Central memory CD8-positive, alpha-beta T cell (primary cell): ENCODE data around the gene EIF1.

Source experiments
- ATAC-seq: fragments of 150-1000 bp; cut with Tn5 transposase; replicated peaks from 2 replicates; pipeline ENCODE4 v1.10.0; 2022; ENCODE audit warnings: mild to moderate bottlenecking, moderate FRiP score, moderate number of reproducible peaks; ENCODE audit not compliant: poor library complexity, severe bottlenecking; ENCODE audit errors: extremely low read depth
- DNase-seq, 2 donors: peaks; one replicate each; pipeline ENCODE4 v3.0.0; 2021; ENCODE audit warnings: low spot score in 2 of 2
- H3K27ac Mint-ChIP-seq: one replicate; pipeline ENCODE4 v1.8.0; 2022; ENCODE audit warnings: low read depth, mild to moderate bottlenecking, moderate library complexity, mixed read lengths
- H3K27me3 Mint-ChIP-seq: one replicate; pipeline ENCODE4 v1.8.0; 2022; ENCODE audit warnings: mixed read lengths
- H3K36me3 Mint-ChIP-seq: one replicate; pipeline ENCODE4 v1.8.0; 2022; ENCODE audit warnings: mild to moderate bottlenecking, moderate library complexity, mixed read lengths; ENCODE audit not compliant: insufficient read depth
- H3K4me1 Mint-ChIP-seq: one replicate; pipeline ENCODE4 v1.8.0; 2022; ENCODE audit warnings: mixed read lengths
- H3K4me3 Mint-ChIP-seq: one replicate; pipeline ENCODE4 v1.8.0; 2022; ENCODE audit warnings: mild to moderate bottlenecking, moderate library complexity, mixed read lengths
- H3K9me3 Mint-ChIP-seq: one replicate; pipeline ENCODE4 v1.8.0; 2022; ENCODE audit warnings: mixed read lengths

EIF1 gene

GRCh38 chr17:41731836-41732235 lies 43.2 kb downstream of the EIF1 start:
- Mint-ChIP-seq H3K4me3 (no peak overlapping the region), H3K9me3 (no peaks in the 10 kb centered on the region), H3K4me1 (no peaks in the 10 kb centered on the region), H3K36me3 (no peaks in the 10 kb centered on the region), H3K27me3 (peaks cover 51% of the 10 kb centered on the region), H3K27ac (no peak overlapping the region)
- ATAC-seq (no peak), DNase-seq (no peak)

GRCh38 chr17:41733348-41734138 lies 44.9 kb downstream of the EIF1 start:
- DNase-seq (no peak), ATAC-seq (no peak)
- H3K4me3 Mint-ChIP-seq, result no peak overlapping the region
- H3K36me3 Mint-ChIP-seq, result peaks cover 2% of the 10 kb centered on the region
- no peaks in the 10 kb centered on the region for H3K9me3 Mint-ChIP-seq
- H3K27me3 Mint-ChIP-seq, result peaks cover 63% of the 10 kb centered on the region
- no peaks in the 10 kb centered on the region for H3K4me1 Mint-ChIP-seq
- no peak overlapping the region for H3K27ac Mint-ChIP-seq

GRCh38 chr17:41734139-41734948 lies 45.7 kb downstream of the EIF1 start, which contains the start of gene HAP1:
Gene HAP1 (minus strand): TSS chr17:41734643. CDS start chr17:41734634, 9 bp downstream.
- Mint-ChIP-seq H3K9me3 (no peaks in the 10 kb centered on the region), H3K36me3 (peaks cover 2% of the 10 kb centered on the region), H3K27ac (no peak within 1 kb of the TSS), H3K4me3 (no peak within 1 kb of the TSS), H3K27me3 (peaks cover 63% of the 10 kb centered on the region), H3K4me1 (no peaks in the 10 kb centered on the region)
- ATAC-seq (no peak), DNase-seq (no peak)

GRCh38 chr17:41734949-41735313 lies 46.2 kb downstream of the EIF1 start:
- H3K4me3 Mint-ChIP-seq, result no peak overlapping the region
- H3K27ac Mint-ChIP-seq, result no peak overlapping the region
- H3K36me3 Mint-ChIP-seq, result peaks cover 2% of the 10 kb centered on the region
- H3K4me1 Mint-ChIP-seq, result no peaks in the 10 kb centered on the region
- ATAC-seq (no peak), DNase-seq (no peak)
- peaks cover 63% of the 10 kb centered on the region for H3K27me3 Mint-ChIP-seq
- no peaks in the 10 kb centered on the region for H3K9me3 Mint-ChIP-seq

- no peak overlapping the region for H3K27ac Mint-ChIP-seq
- no peak overlapping the region for H3K4me3 Mint-ChIP-seq
- no peaks in the 10 kb centered on the region for H3K9me3 Mint-ChIP-seq
- no peaks in the 10 kb centered on the region for H3K4me1 Mint-ChIP-seq
- ATAC-seq (no peak), DNase-seq (no peak)
- peaks cover 63% of the 10 kb centered on the region for H3K27me3 Mint-ChIP-seq
- peaks cover 2% of the 10 kb centered on the region for H3K36me3 Mint-ChIP-seq
These were observed 47.1 kb downstream of the EIF1 start for GRCh38 chr17:41735744-41736143.

GRCh38 chr17:41736983-41737679 lies 48.4 kb downstream of the EIF1 start:
- Mint-ChIP-seq H3K27me3 (peaks cover 54% of the 10 kb centered on the region), H3K9me3 (no peaks in the 10 kb centered on the region), H3K4me3 (no peak overlapping the region), H3K4me1 (no peaks in the 10 kb centered on the region), H3K27ac (no peak overlapping the region), H3K36me3 (peaks cover 2% of the 10 kb centered on the region)
- no peak for DNase-seq
- ATAC-seq, result no peak

GRCh38 chr17:41737680-41738023 lies 49.0 kb downstream of the EIF1 start:
- H3K4me1 Mint-ChIP-seq, result no peaks in the 10 kb centered on the region
- DNase-seq, result no peak
- H3K9me3 Mint-ChIP-seq, result no peaks in the 10 kb centered on the region
- no peak overlapping the region for H3K27ac Mint-ChIP-seq
- H3K36me3 Mint-ChIP-seq, result peaks cover 2% of the 10 kb centered on the region
- H3K4me3 Mint-ChIP-seq, result no peak overlapping the region
- ATAC-seq, result no peak
- H3K27me3 Mint-ChIP-seq, result peaks cover 49% of the 10 kb centered on the region

- H3K4me1 Mint-ChIP-seq, result no peaks in the 10 kb centered on the region
- H3K36me3 Mint-ChIP-seq, result peaks cover 2% of the 10 kb centered on the region
- DNase-seq (peak; percentile 63 to 68), ATAC-seq (peak; percentile 81)
- no peaks in the 10 kb centered on the region for H3K9me3 Mint-ChIP-seq
- H3K27me3 Mint-ChIP-seq, result peaks cover 44% of the 10 kb centered on the region
- no peak overlapping the region for H3K4me3 Mint-ChIP-seq
- H3K27ac Mint-ChIP-seq, result no peak overlapping the region
These were observed 49.6 kb downstream of the EIF1 start for GRCh38 chr17:41738077-41738800.

GRCh38 chr17:41738801-41739112 lies 50.1 kb downstream of the EIF1 start:
- peaks cover 39% of the 10 kb centered on the region for H3K27me3 Mint-ChIP-seq
- DNase-seq, result no peak
- ATAC-seq, result no peak
- H3K4me3 Mint-ChIP-seq, result no peak overlapping the region
- no peaks in the 10 kb centered on the region for H3K4me1 Mint-ChIP-seq
- H3K27ac Mint-ChIP-seq, result no peak overlapping the region
- H3K9me3 Mint-ChIP-seq, result no peaks in the 10 kb centered on the region
- peaks cover 2% of the 10 kb centered on the region for H3K36me3 Mint-ChIP-seq

GRCh38 chr17:41739661-41740352 lies 51.1 kb downstream of the EIF1 start:
- H3K27me3 Mint-ChIP-seq, result peaks cover 32% of the 10 kb centered on the region
- DNase-seq (no peak), ATAC-seq (no peak)
- H3K36me3 Mint-ChIP-seq, result peaks cover 2% of the 10 kb centered on the region
- H3K4me1 Mint-ChIP-seq, result no peaks in the 10 kb centered on the region
- no peaks in the 10 kb centered on the region for H3K9me3 Mint-ChIP-seq
- no peak overlapping the region for H3K27ac Mint-ChIP-seq
- H3K4me3 Mint-ChIP-seq, result no peak overlapping the region

GRCh38 chr17:41740506-41740905 lies 51.8 kb downstream of the EIF1 start:
- DNase-seq (no peak), ATAC-seq (no peak)
- H3K27me3 Mint-ChIP-seq, result peaks cover 25% of the 10 kb centered on the region
- peaks cover 2% of the 10 kb centered on the region for H3K36me3 Mint-ChIP-seq
- no peaks in the 10 kb centered on the region for H3K9me3 Mint-ChIP-seq
- no peak overlapping the region for H3K27ac Mint-ChIP-seq
- no peaks in the 10 kb centered on the region for H3K4me1 Mint-ChIP-seq
- H3K4me3 Mint-ChIP-seq, result no peak overlapping the region

- Mint-ChIP-seq H3K4me1 (no peaks in the 10 kb centered on the region), H3K4me3 (no peak overlapping the region), H3K36me3 (peaks cover 2% of the 10 kb centered on the region), H3K9me3 (no peaks in the 10 kb centered on the region), H3K27ac (no peak overlapping the region), H3K27me3 (peaks cover 20% of the 10 kb centered on the region)
- DNase-seq, result no peak
- no peak for ATAC-seq
These were observed 53.0 kb downstream of the EIF1 start for GRCh38 chr17:41741709-41742108.
